ENCODE data around the gene KLF7. TPM values are rescaled to one million over a fixed set of nuclear protein-coding genes. Genes with fewer than 3 reads are reported as not detected.

The KLF7 gene
- total and polyA plus RNA-seq, 4 donors = 1.9 to 11.5 (median 4.5) TPM

- Histone ChIP-seq H3K36me3 (ENCODE audit: control insufficient read depth in 4 of 4, insufficient read depth in 3 of 4, low read depth in 1 of 4, low read length in 3 of 4) (no peaks in the 10 kb centered on the region), H3K27ac (ENCODE audit: low read depth in 1 of 2, low read length in 2 of 2) (no peak overlapping the region), H3K27me3 (ENCODE audit: control insufficient read depth in 4 of 4, insufficient read depth in 4 of 4, low read length in 3 of 4) (no peaks in the 10 kb centered on the region), H3K4me3 (ENCODE audit: low read depth in 1 of 3, low read length in 3 of 3) (no peak overlapping the region), H3K9ac (ENCODE audit: low read depth in 1 of 2, low read length in 2 of 2) (no peak overlapping the region), H3K4me1 (ENCODE audit: control insufficient read depth in 4 of 4, insufficient read depth in 4 of 4, low read length in 3 of 4) (peaks cover 11 to 26% (median 19%) of the 10 kb centered on the region in 4 donors), H3K9me3 (ENCODE audit: control insufficient read depth in 4 of 4, low read length in 3 of 4) (no peaks in the 10 kb centered on the region)
- WGBS = 87% methylated on average over 1 of the region's 1 CpG
- no peak for DNase-seq (ENCODE audit: low spot score)
- no peak for TF ChIP-seq RAD21 (IDR thresholded peaks at IDR 0.05)
- TF ChIP-seq JUND (IDR thresholded peaks at IDR 0.05) = no peak
- TF ChIP-seq FOXA2 (IDR thresholded peaks at IDR 0.05) = no peak
- no peak for TF ChIP-seq TAF1 (conservative IDR thresholded peaks at IDR 0.05)
- no peak for TF ChIP-seq YY1 (IDR thresholded peaks at IDR 0.05)
- no peak for TF ChIP-seq ATF3 (IDR thresholded peaks at IDR 0.05)
- TF ChIP-seq ZBTB33 (IDR thresholded peaks at IDR 0.05) = no peak
- TF ChIP-seq FOXA1 (IDR thresholded peaks at IDR 0.05) = no peak
- no peak for TF ChIP-seq NR2F2 (IDR thresholded peaks at IDR 0.05)
- TF ChIP-seq SP1 (IDR thresholded peaks at IDR 0.05) = no peak
- TF ChIP-seq RXRA (IDR thresholded peaks at IDR 0.05) = no peak
- TF ChIP-seq CTCF (IDR thresholded peaks at IDR 0.05; ENCODE audit: low read depth, low read length, missing input control) = no peak
Measured at GRCh38 chr2:207153266-207153975, 12.3 kb downstream of the KLF7 start.

GRCh38 chr2:207151048-207151447 is 14.7 kb downstream of the KLF7 start:
- TF ChIP-seq RAD21 (IDR thresholded peaks at IDR 0.05) (no peak), ZBTB33 (IDR thresholded peaks at IDR 0.05) (no peak), GABPA (IDR thresholded peaks at IDR 0.05 in 1 of 2, conservative IDR thresholded peaks at IDR 0.05 in 1 of 2) (no peak), JUND (IDR thresholded peaks at IDR 0.05) (no peak)
- Histone ChIP-seq H3K9me3 (ENCODE audit: control insufficient read depth in 4 of 4, low read length in 3 of 4) (no peaks in the 10 kb centered on the region), H3K4me3 (ENCODE audit: low read depth in 1 of 3, low read length in 3 of 3) (no peak overlapping the region), H3K27ac (ENCODE audit: low read depth in 1 of 2, low read length in 2 of 2) (no peak overlapping the region), H3K36me3 (ENCODE audit: control insufficient read depth in 4 of 4, insufficient read depth in 3 of 4, low read depth in 1 of 4, low read length in 3 of 4) (peaks cover 0 to 3% (median 0%) of the 10 kb centered on the region in 4 donors), H3K4me1 (ENCODE audit: control insufficient read depth in 4 of 4, insufficient read depth in 4 of 4, low read length in 3 of 4) (peaks cover 3 to 9% (median 6%) of the 10 kb centered on the region in 4 donors), H3K27me3 (ENCODE audit: control insufficient read depth in 4 of 4, insufficient read depth in 4 of 4, low read length in 3 of 4) (no peaks in the 10 kb centered on the region), H3K9ac (ENCODE audit: low read depth in 1 of 2, low read length in 2 of 2) (no peak overlapping the region)
- no peak for DNase-seq (ENCODE audit: low spot score)
- WGBS = 85% methylated on average over 6 of the region's 6 CpGs

Measured in liver (tissue), 9 donors.